ENCODE data around the gene TSEN2. TPM values are rescaled to one million over a fixed set of nuclear protein-coding genes. Genes with fewer than 3 reads are reported as not detected.

Gene TSEN2
- total and polyA plus RNA-seq, 2 of the 4 experiments (the other 2 are of a cell fraction) = 9.5 to 14.2 TPM

DNA sequence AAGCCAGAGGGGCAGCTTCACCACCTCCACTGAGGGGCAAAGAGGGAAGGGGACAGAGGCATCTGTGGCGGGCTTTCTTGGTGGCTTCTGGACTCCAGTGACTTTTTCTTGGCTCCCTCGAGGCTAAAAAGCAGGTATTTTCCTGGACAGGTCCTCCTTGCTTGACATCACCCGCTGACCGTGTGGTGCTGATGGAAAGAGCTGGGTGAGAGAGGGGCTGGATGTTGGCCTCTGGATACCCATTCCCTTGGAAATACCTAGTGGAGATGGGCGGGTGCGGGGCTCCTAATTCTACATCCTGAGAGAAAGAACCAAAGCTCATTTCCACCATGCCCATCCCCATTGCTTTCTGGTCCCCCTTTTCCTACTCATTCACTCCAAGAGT lies 47.1 kb upstream of the TSEN2 start (continued):
- TF ChIP-seq, protein P1, sequence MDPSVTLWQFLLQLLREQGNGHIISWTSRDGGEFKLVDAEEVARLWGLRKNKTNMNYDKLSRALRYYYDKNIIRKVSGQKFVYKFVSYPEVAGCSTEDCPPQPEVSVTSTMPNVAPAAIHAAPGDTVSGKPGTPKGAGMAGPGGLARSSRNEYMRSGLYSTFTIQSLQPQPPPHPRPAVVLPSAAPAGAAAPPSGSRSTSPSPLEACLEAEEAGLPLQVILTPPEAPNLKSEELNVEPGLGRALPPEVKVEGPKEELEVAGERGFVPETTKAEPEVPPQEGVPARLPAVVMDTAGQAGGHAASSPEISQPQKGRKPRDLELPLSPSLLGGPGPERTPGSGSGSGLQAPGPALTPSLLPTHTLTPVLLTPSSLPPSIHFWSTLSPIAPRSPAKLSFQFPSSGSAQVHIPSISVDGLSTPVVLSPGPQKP (IDR thresholded peaks at IDR 0.05; ENCODE audit: borderline replicate concordance, low read depth, low read length) = no peak

DNA sequence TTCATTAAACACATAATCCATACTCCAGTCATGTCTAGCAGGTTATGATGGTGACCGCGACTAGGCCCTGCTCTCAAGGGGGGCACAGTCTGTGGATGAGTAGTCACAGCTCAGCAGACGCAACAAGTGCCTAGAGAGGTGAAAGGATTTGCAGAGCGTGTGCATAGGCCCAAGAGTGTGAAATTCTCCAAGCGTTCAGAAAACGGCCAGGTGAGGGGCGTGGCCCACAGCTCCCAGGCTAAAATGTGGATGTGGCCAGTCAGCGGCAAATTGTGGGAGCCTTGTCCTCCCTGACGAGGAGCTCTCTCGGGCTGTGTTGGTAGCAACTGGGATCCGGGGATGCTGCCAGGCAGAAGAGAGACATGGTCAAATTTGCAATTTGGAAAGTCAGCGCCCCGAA lies 46.4 kb upstream of the TSEN2 start:
- in situ Hi-C loops (cut with MboI; ENCODE audit: low sequenced_read_pairs) = no loop called here

More for the DNA sequence above, 46.4 kb upstream of the TSEN2 start:
- no peak overlapping the region for H4K91ac ChIP-seq (ENCODE audit: insufficient read depth, low read depth, low read length)
- H2AK9ac ChIP-seq (replicated peaks; ENCODE audit: low read depth, low read length, poor library complexity) = no peak overlapping the region
- H3K4me3 ChIP-seq (ENCODE audit: insufficient read depth, low read depth, low read length) = no peak overlapping the region
- H3K14ac ChIP-seq (replicated peaks; ENCODE audit: low read depth, low read length) = no peak overlapping the region
- BruUV-seq (replicated peaks) = no TSS peak
- H2BK120ac ChIP-seq (ENCODE audit: low read depth, low read length) = no peak overlapping the region
- no peak overlapping the region for H3K4ac ChIP-seq (ENCODE audit: low read depth, low read length)
- 96% methylated on average over 8 of the region's 13 CpGs; no CpG with 5 or more reads in 1 of the 2 experiments for WGBS, 2 experiments (ENCODE audit: extremely low coverage in 2 of 2, insufficient read length in 1 of 2)
- H3K9ac ChIP-seq (ENCODE audit: low read depth, low read length) = no peak overlapping the region
- dilution Hi-C loops (cut with HindIII; ENCODE audit: low sequenced_read_pairs, unreplicated experiment) (no loop called here), intact Hi-C loops (cut with micrococcal nuclease) (loop anchor here (1.0 kb wide), 1 partner anchor 35 kb away; no protein-coding TSS in a partner anchor)
- H2AFZ ChIP-seq (replicated peaks; ENCODE audit: low read length, poor library complexity) = no peak overlapping the region
- no peak overlapping the region for H2AK5ac ChIP-seq (ENCODE audit: low read depth, low read length)
- no peak for ATAC-seq (ENCODE audit: low read depth)
- no peak overlapping the region for H2BK15ac ChIP-seq (ENCODE audit: low read depth, low read length)
- TF ChIP-seq MAFK (IDR thresholded peaks at IDR 0.05; ENCODE audit: low read depth, low read length) (no peak), POLR2A (IDR thresholded peaks at IDR 0.05; ENCODE audit: low read depth, low read length) (no peak), CHD1 (IDR thresholded peaks at IDR 0.05; ENCODE audit: low read depth, low read length) (no peak), BHLHE40 (IDR thresholded peaks at IDR 0.05; ENCODE audit: low read depth, low read length) (no peak), RFX5 (IDR thresholded peaks at IDR 0.05; ENCODE audit: low read depth, low read length) (no peak), MAZ (IDR thresholded peaks at IDR 0.05; ENCODE audit: borderline replicate concordance, low read depth, low read length) (no peak), RCOR1 (IDR thresholded peaks at IDR 0.05; ENCODE audit: insufficient replicate concordance, low read length) (no peak), RAD21 (IDR thresholded peaks at IDR 0.05; ENCODE audit: low read length) (no peak), NFE2L2 (IDR thresholded peaks at IDR 0.05; ENCODE audit: low read depth, low read length) (no peak)
- H3K27me3 ChIP-seq (ENCODE audit: control insufficient read depth, insufficient read depth, low read length) = 0 out of 2 replicates have a peak, but pooled peaks cover 2% of the 10 kb centered on the region
- H3K4me1 ChIP-seq (ENCODE audit: control insufficient read depth, insufficient read depth, low read length) = peaks cover 9% of the 10 kb centered on the region
- no peak overlapping the region for H3K56ac ChIP-seq (ENCODE audit: extremely low read depth, insufficient read depth, low read length)
- no peak overlapping the region for H3K27ac ChIP-seq (ENCODE audit: insufficient read depth, low read length)
- no peak for DNase-seq
- no peak overlapping the region for H4K5ac ChIP-seq (ENCODE audit: low read depth, low read length)
- no peak overlapping the region for H3K4me2 ChIP-seq (ENCODE audit: low read depth, low read length)
- H3K79me1 ChIP-seq (ENCODE audit: low read depth in 1 of 2, low read length in 2 of 2) = no peaks in the 10 kb centered on the region
- H4K20me1 ChIP-seq (ENCODE audit: insufficient read depth, low read length) = no peaks in the 10 kb centered on the region
- H2BK20ac ChIP-seq (ENCODE audit: low read depth, low read length) = no peak overlapping the region
- POLR2A ChIA-PET (ENCODE audit: unreplicated experiment) = no interaction called here
- H2BK5ac ChIP-seq (ENCODE audit: low read depth, low read length, poor library complexity, severe bottlenecking) = no peak overlapping the region
- no peak overlapping the region for H4K8ac ChIP-seq (ENCODE audit: low read depth in 2 of 2, low read length in 2 of 2)
- CTCF ChIA-PET = no interaction called here
- 0 out of 2 replicates have a peak, but pooled peaks cover 3% of the 10 kb centered on the region for H3K9me1 ChIP-seq (ENCODE audit: insufficient read depth, low read length)
- peaks cover 6% of the 10 kb centered on the region; the same call in 1 of the 2 replicates for H3K36me3 ChIP-seq (ENCODE audit: control insufficient read depth, insufficient read depth, low read length)
- H3K18ac ChIP-seq (ENCODE audit: low read depth, low read length) = no peak overlapping the region
- no peak overlapping the region for H3K23ac ChIP-seq (ENCODE audit: low read depth, low read length)
- H3K9me3 ChIP-seq (ENCODE audit: control insufficient read depth, insufficient read depth, low read length) = no peaks in the 10 kb centered on the region

Measured in IMR-90 (cell line).